ENCODE results near the gene MAP4K4. TPM values are rescaled to one million over a fixed set of nuclear protein-coding genes. Genes with fewer than 3 reads are reported as not detected.

MAP4K4 gene
- total RNA-seq, 2 experiments from 2014 or later = 67.2 to 181 TPM

- H3K36me3 ChIP-seq (ENCODE audit: insufficient read depth, low read length) = no peaks in the 10 kb centered on the region
- H3K4me1 ChIP-seq (ENCODE audit: insufficient read depth, low read length, poor library complexity, severe bottlenecking) = no peaks in the 10 kb centered on the region
- no peaks in the 10 kb centered on the region for H3K79me2 ChIP-seq (ENCODE audit: insufficient read depth, low read depth, low read length)
- no peaks in the 10 kb centered on the region for H3K9me2 ChIP-seq (ENCODE audit: insufficient read depth, low read length)
- POLR2A ChIA-PET = interaction anchor here (0.9 to 1.2 kb wide), 2 partner anchors 11 to 16 kb away, joined by 3 to 7 read pairs; no protein-coding TSS in a partner anchor
- no peak for DNase-seq (ENCODE audit: low spot score)
- no peak overlapping the region for H2AFZ ChIP-seq (ENCODE audit: low read length)
- CTCF ChIA-PET (ENCODE audit: unreplicated experiment) = no interaction called here
- H3K4me2 ChIP-seq (ENCODE audit: low read length) = no peak overlapping the region
- no peaks in the 10 kb centered on the region for H4K20me1 ChIP-seq (ENCODE audit: insufficient read depth, low read length)
- H3K9me3 ChIP-seq (ENCODE audit: low read length) = no peaks in the 10 kb centered on the region
- no peak overlapping the region for H3K4me3 ChIP-seq (ENCODE audit: low read depth, low read length, poor library complexity, severe bottlenecking)
- H3K27ac ChIP-seq (ENCODE audit: low read depth, low read length, poor library complexity, severe bottlenecking) = no peak overlapping the region
- intact Hi-C loops (cut with micrococcal nuclease; ENCODE audit: unreplicated experiment) = no loop called here
- no TSS peak for BruUV-seq (replicated peaks)
- TF ChIP-seq, protein P1, sequence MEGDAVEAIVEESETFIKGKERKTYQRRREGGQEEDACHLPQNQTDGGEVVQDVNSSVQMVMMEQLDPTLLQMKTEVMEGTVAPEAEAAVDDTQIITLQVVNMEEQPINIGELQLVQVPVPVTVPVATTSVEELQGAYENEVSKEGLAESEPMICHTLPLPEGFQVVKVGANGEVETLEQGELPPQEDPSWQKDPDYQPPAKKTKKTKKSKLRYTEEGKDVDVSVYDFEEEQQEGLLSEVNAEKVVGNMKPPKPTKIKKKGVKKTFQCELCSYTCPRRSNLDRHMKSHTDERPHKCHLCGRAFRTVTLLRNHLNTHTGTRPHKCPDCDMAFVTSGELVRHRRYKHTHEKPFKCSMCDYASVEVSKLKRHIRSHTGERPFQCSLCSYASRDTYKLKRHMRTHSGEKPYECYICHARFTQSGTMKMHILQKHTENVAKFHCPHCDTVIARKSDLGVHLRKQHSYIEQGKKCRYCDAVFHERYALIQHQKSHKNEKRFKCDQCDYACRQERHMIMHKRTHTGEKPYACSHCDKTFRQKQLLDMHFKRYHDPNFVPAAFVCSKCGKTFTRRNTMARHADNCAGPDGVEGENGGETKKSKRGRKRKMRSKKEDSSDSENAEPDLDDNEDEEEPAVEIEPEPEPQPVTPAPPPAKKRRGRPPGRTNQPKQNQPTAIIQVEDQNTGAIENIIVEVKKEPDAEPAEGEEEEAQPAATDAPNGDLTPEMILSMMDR (conservative IDR thresholded peaks at IDR 0.05; ENCODE audit: low read length) = no peak
- no peak for TF ChIP-seq EZH2phosphoT487 (IDR thresholded peaks at IDR 0.05; ENCODE audit: borderline replicate concordance, low read depth, low read length)
Measured at GRCh38 chr2:101688261-101688660, 9.2 kb upstream of the MAP4K4 start.

GRCh38 chr2:101689114-101689825, 8.2 kb upstream of the MAP4K4 start:
- H3K79me2 ChIP-seq (ENCODE audit: insufficient read depth, low read depth, low read length) = no peaks in the 10 kb centered on the region
- H3K9me3 ChIP-seq (ENCODE audit: low read length) = no peaks in the 10 kb centered on the region
- no peaks in the 10 kb centered on the region for H3K36me3 ChIP-seq (ENCODE audit: insufficient read depth, low read length)
- CTCF ChIA-PET (ENCODE audit: unreplicated experiment) = no interaction called here
- H3K4me1 ChIP-seq (ENCODE audit: insufficient read depth, low read length, poor library complexity, severe bottlenecking) = no peaks in the 10 kb centered on the region
- intact Hi-C loops (cut with micrococcal nuclease; ENCODE audit: unreplicated experiment) = no loop called here
- no peak overlapping the region for H3K27ac ChIP-seq (ENCODE audit: low read depth, low read length, poor library complexity, severe bottlenecking)
- POLR2A ChIA-PET = interaction anchor here (0.9 to 1.2 kb wide), 3 partner anchors 10 to 28 kb away, joined by 3 to 7 read pairs (median 3); no protein-coding TSS in a partner anchor
- no peak overlapping the region for H3K4me3 ChIP-seq (ENCODE audit: low read depth, low read length, poor library complexity, severe bottlenecking)
- no peak overlapping the region for H3K4me2 ChIP-seq (ENCODE audit: low read length)
- H2AFZ ChIP-seq (ENCODE audit: low read length) = no peak overlapping the region
- no TSS peak for BruUV-seq (replicated peaks)
- no peaks in the 10 kb centered on the region for H4K20me1 ChIP-seq (ENCODE audit: insufficient read depth, low read length)
- no peaks in the 10 kb centered on the region for H3K9me2 ChIP-seq (ENCODE audit: insufficient read depth, low read length)
- DNase-seq (ENCODE audit: low spot score) = no peak
- TF ChIP-seq, protein P1 (conservative IDR thresholded peaks at IDR 0.05; ENCODE audit: low read length) = no peak
- no peak for TF ChIP-seq EZH2phosphoT487 (IDR thresholded peaks at IDR 0.05; ENCODE audit: borderline replicate concordance, low read depth, low read length)

DNA sequence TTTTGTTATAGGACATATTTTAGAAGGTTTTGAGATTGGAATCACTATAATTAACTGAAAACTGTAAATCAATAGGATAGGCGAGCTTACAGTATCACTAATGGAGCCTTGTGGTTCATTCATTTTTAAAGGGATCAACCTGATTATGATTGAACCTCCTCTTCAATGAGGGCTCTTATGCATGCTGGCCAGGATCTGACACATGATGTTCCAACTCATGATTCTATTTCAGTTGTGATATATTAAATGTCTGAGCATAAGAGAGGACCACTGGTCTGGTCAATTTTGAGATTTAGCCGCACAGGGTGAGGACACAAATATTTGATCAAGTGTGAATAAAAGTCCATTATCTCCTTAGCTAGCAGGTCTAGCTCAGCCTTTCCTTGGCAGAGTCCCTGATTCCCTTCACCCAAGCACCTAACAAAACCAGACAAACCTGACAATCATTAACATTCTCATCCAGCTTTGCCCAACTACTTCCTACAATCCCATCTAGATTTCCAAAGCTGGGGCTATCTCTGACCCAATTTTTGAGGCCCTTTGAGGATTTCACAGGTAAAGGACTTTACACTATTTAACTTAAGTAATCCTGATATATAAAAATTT, 6.9 kb upstream of the MAP4K4 start:
- ChIA-PET POLR2A (no interaction called here), CTCF (ENCODE audit: unreplicated experiment) (no interaction called here)
- no peak for TF ChIP-seq EZH2phosphoT487 (IDR thresholded peaks at IDR 0.05; ENCODE audit: borderline replicate concordance, low read depth, low read length)
- TF ChIP-seq, protein P1 (conservative IDR thresholded peaks at IDR 0.05; ENCODE audit: low read length) = no peak
- Histone ChIP-seq H3K4me3 (ENCODE audit: low read depth, low read length, poor library complexity, severe bottlenecking) (no peak overlapping the region), H2AFZ (ENCODE audit: low read length) (no peak overlapping the region), H4K20me1 (ENCODE audit: insufficient read depth, low read length) (no peaks in the 10 kb centered on the region), H3K79me2 (ENCODE audit: insufficient read depth, low read depth, low read length) (no peaks in the 10 kb centered on the region), H3K27ac (ENCODE audit: low read depth, low read length, poor library complexity, severe bottlenecking) (no peak overlapping the region), H3K9me3 (ENCODE audit: low read length) (no peaks in the 10 kb centered on the region), H3K9me2 (ENCODE audit: insufficient read depth, low read length) (no peaks in the 10 kb centered on the region), H3K4me1 (ENCODE audit: insufficient read depth, low read length, poor library complexity, severe bottlenecking) (no peaks in the 10 kb centered on the region), H3K4me2 (ENCODE audit: low read length) (no peak overlapping the region), H3K36me3 (ENCODE audit: insufficient read depth, low read length) (no peaks in the 10 kb centered on the region)
- intact Hi-C loops (cut with micrococcal nuclease; ENCODE audit: unreplicated experiment) = no loop called here
- no peak for DNase-seq (ENCODE audit: low spot score)
- no TSS peak for BruUV-seq (replicated peaks)
